Glutamatergic neuron (in vitro differentiated cells): ENCODE results near the gene PLXNA2. TPM values are rescaled to one million over a fixed set of nuclear protein-coding genes. Genes with fewer than 3 reads are reported as not detected.
A peak's percentile ranks its signal among the peaks of the same experiment; 100 is the strongest.

ENCODE experiments used
- DNase-seq: peaks from one replicate; pipeline ENCODE4 v3.0.0; 2022
- H3K27ac Mint-ChIP-seq: one replicate; pipeline ENCODE4 v1.8.0; 2020; ENCODE audit warnings: mild to moderate bottlenecking, mixed read lengths, inconsistent platforms; ENCODE audit not compliant: unreplicated experiment
- H3K27me3 Mint-ChIP-seq: one replicate; pipeline ENCODE4 v1.8.0; 2020; ENCODE audit warnings: mild to moderate bottlenecking, moderate library complexity, mixed read lengths, inconsistent platforms; ENCODE audit not compliant: unreplicated experiment
- H3K36me3 Mint-ChIP-seq: one replicate; pipeline ENCODE4 v1.8.0; 2020; ENCODE audit warnings: mild to moderate bottlenecking, mixed read lengths, inconsistent platforms; ENCODE audit not compliant: unreplicated experiment
- H3K4me1 Mint-ChIP-seq: one replicate; pipeline ENCODE4 v1.8.0; 2020; ENCODE audit warnings: mild to moderate bottlenecking, low read depth, mixed read lengths, inconsistent platforms; ENCODE audit not compliant: unreplicated experiment
- H3K4me3 Mint-ChIP-seq: one replicate; pipeline ENCODE4 v1.8.0; 2020; ENCODE audit warnings: mild to moderate bottlenecking, mixed read lengths, inconsistent platforms; ENCODE audit not compliant: unreplicated experiment
- H3K9me3 Mint-ChIP-seq: one replicate; pipeline ENCODE4 v1.8.0; 2020; ENCODE audit warnings: mild to moderate bottlenecking, moderate library complexity, mixed read lengths, inconsistent platforms; ENCODE audit not compliant: unreplicated experiment
- CTCF ChIP-seq: fragments of 200-600 bp; sonication (generic); IDR thresholded peaks from one replicate; pipeline ENCODE4 v1.5.0; 2021; ENCODE audit not compliant: partially characterized antibody, unreplicated experiment
- total RNA-seq: library from RNA; stranded (reverse); fragmentation: NEBNext Ultra II Directional; extraction: Animal tissue kit (Norgen Biotek cat#: 25700); gene quantifications from one replicate; pipeline ENCODE4 v1.2.1, GENCODE V29; 2021; ENCODE audit not compliant: unreplicated experiment

PLXNA2 gene
- total RNA-seq, 1 donor from 2014 or later, result 66.0 TPM

GRCh38 chr1:208216806-208217205 lies 27.4 kb downstream of the PLXNA2 start:
- DNase-seq, result no peak
- TF ChIP-seq CTCF, result no peak
- Mint-ChIP-seq H3K27ac (no peak overlapping the region), H3K36me3 (peaks cover 15% of the 10 kb centered on the region), H3K4me3 (no peak overlapping the region), H3K27me3 (peaks cover 6% of the 10 kb centered on the region), H3K9me3 (peaks cover 4% of the 10 kb centered on the region), H3K4me1 (peaks cover 25% of the 10 kb centered on the region)

GRCh38 chr1:208216062-208216461 lies 28.1 kb downstream of the PLXNA2 start:
- Mint-ChIP-seq H3K27me3 (peaks cover 6% of the 10 kb centered on the region), H3K36me3 (peaks cover 15% of the 10 kb centered on the region), H3K27ac (no peak overlapping the region), H3K9me3 (peaks cover 4% of the 10 kb centered on the region), H3K4me3 (no peak overlapping the region), H3K4me1 (peaks cover 25% of the 10 kb centered on the region)
- DNase-seq, result no peak
- no peak for TF ChIP-seq CTCF

- peak overlapping the region; percentile 53 for H3K27ac Mint-ChIP-seq
- H3K4me3 Mint-ChIP-seq, result no peak overlapping the region
- DNase-seq, result no peak
- peaks cover 6% of the 10 kb centered on the region for H3K27me3 Mint-ChIP-seq
- H3K9me3 Mint-ChIP-seq, result peaks cover 4% of the 10 kb centered on the region
- no peak for TF ChIP-seq CTCF
- peaks cover 22% of the 10 kb centered on the region for H3K4me1 Mint-ChIP-seq
- peaks cover 15% of the 10 kb centered on the region for H3K36me3 Mint-ChIP-seq
These were observed 28.8 kb downstream of the PLXNA2 start for GRCh38 chr1:208215393-208215792.

- Mint-ChIP-seq H3K27ac (no peak overlapping the region), H3K9me3 (peaks cover 4% of the 10 kb centered on the region), H3K27me3 (peaks cover 4% of the 10 kb centered on the region), H3K36me3 (peaks cover 15% of the 10 kb centered on the region), H3K4me1 (peaks cover 15% of the 10 kb centered on the region), H3K4me3 (no peak overlapping the region)
- TF ChIP-seq CTCF, result no peak
- no peak for DNase-seq
These were observed 30.4 kb downstream of the PLXNA2 start for GRCh38 chr1:208213786-208214185.

GRCh38 chr1:208212893-208213292 lies 31.3 kb downstream of the PLXNA2 start:
- Mint-ChIP-seq H3K4me3 (no peak overlapping the region), H3K4me1 (peaks cover 10% of the 10 kb centered on the region), H3K36me3 (peaks cover 15% of the 10 kb centered on the region), H3K9me3 (no peaks in the 10 kb centered on the region), H3K27ac (no peak overlapping the region), H3K27me3 (peaks cover 4% of the 10 kb centered on the region)
- DNase-seq, result no peak
- TF ChIP-seq CTCF, result no peak
